Natural killer cell (primary cell): ENCODE data around the gene OSBPL10. TPM values are rescaled to one million over a fixed set of nuclear protein-coding genes. Genes with fewer than 3 reads are reported as not detected.

Experiments used
- ATAC-seq, 3 donors: fragments of 150-1000 bp in 2 of 3; fragments of 200-7000 bp in 1 of 3; cut with Tn5 transposase; 1 replicate in 1 of 3; 2 replicates in 2 of 3; pipeline ENCODE4 v1.10.0; 2021; ENCODE audit warnings: mild to moderate bottlenecking in 2 of 3, moderate library complexity in 2 of 3
- DNase-seq, 2 donors: peaks; one replicate each; pipeline versions ENCODE4 v3.0.0 to v3.0.0-alpha.2; 2013 to 2021; ENCODE audit warnings: mixed read lengths in 1 of 2
- H3K27ac ChIP-seq: one replicate; pipeline ENCODE4 v1.5.1; 2013; ENCODE audit warnings: mild to moderate bottlenecking, low read length
- H3K27me3 ChIP-seq: one replicate; pipeline ENCODE4 v1.6.1; 2013; ENCODE audit warnings: low read length; ENCODE audit not compliant: control insufficient read depth, insufficient read depth
- H3K36me3 ChIP-seq: one replicate; pipeline ENCODE4 v1.6.1; 2013; ENCODE audit warnings: low read length; ENCODE audit not compliant: control insufficient read depth, insufficient read depth
- H3K4me1 ChIP-seq: one replicate; pipeline ENCODE4 v1.6.1; 2013; ENCODE audit warnings: low read length; ENCODE audit not compliant: control insufficient read depth, insufficient read depth
- H3K4me3 ChIP-seq: one replicate; pipeline ENCODE4 v1.5.1; 2013; ENCODE audit warnings: low read length
- H3K9me3 ChIP-seq: one replicate; pipeline ENCODE4 v1.6.1; 2013; ENCODE audit warnings: low read length; ENCODE audit not compliant: control insufficient read depth, insufficient read depth
- H3K27ac Mint-ChIP-seq, 2 donors: one replicate each; pipeline ENCODE4 v1.8.0; 2022; ENCODE audit warnings: mild to moderate bottlenecking in 2 of 2, mixed read lengths in 2 of 2, moderate library complexity in 1 of 2
- H3K27me3 Mint-ChIP-seq, 2 donors: one replicate each; pipeline ENCODE4 v1.8.0; 2022; ENCODE audit warnings: low read depth in 2 of 2, mixed read lengths in 2 of 2
- H3K36me3 Mint-ChIP-seq: one replicate; pipeline ENCODE4 v1.8.0; 2022; ENCODE audit warnings: mixed read lengths
- H3K4me1 Mint-ChIP-seq, 2 donors: one replicate each; pipeline ENCODE4 v1.8.0; 2022; ENCODE audit warnings: mixed read lengths in 2 of 2
- H3K4me3 Mint-ChIP-seq: one replicate; pipeline ENCODE4 v1.8.0; 2022; ENCODE audit warnings: mild to moderate bottlenecking, moderate library complexity, mixed read lengths
- H3K9me3 Mint-ChIP-seq, 2 donors: one replicate each; pipeline ENCODE4 v1.8.0; 2022; ENCODE audit warnings: mixed read lengths in 2 of 2
- WGBS: methylation state at CpG from one replicate; pipeline ENCODE4 v1.1.7; 2013; ENCODE audit warnings: missing lambda C conversion rate; ENCODE audit not compliant: insufficient coverage; 5-methylcytosine and 5-hydroxymethylcytosine counted together
- intact Hi-C: fragments of 100-400 bp; cut with micrococcal nuclease; formaldehyde crosslinking; loops from one replicate; pipeline ENCODE4 v1.14.2; 2022
- total RNA-seq, 4 donors: library from RNA; stranded (reverse); fragments of 120-200 nt in 1 of 4; gene quantifications; one replicate each; pipeline versions ENCODE4 v1.2.3 to v1.2.4, GENCODE V29; 2013 to 2022
- TF ChIP-seq, protein P1 (sequence below): fragments of 200-600 bp; IDR thresholded peaks from one replicate; pipeline ENCODE4 v1.8.0; 2022; ENCODE audit warnings: antibody characterized with exemption

The OSBPL10 gene
- total RNA-seq, 3 donors from 2014 or later (not counting 1 experiment from before 2014, with no cell fraction given) = 1.00 to 3.6 (median 1.6) TPM

DNA sequence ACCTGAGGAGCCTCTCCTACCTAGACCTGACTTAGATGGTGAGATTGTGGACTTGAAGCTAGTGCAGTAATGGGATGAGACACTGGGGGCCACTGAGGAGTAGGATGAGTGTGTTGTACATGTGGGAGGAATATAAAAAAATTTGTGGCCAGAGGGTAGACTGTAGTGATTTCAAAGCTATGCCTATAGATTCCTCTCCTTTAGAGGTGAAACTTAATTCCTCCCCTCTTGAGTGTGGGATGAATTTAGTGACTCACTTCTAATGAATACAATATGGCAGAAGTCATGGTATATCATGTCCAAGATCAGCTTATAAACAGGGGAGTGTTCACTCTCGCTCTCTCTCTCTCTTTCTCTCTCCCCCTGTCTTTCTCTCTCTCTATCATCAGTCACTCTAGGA lies 7.2 kb upstream of the OSBPL10 start:
- Histone ChIP-seq H3K9me3 (peaks cover 3% of the 10 kb centered on the region), H3K27me3 (no peaks in the 10 kb centered on the region), H3K4me3 (no peak overlapping the region), H3K4me1 (no peaks in the 10 kb centered on the region), H3K36me3 (no peaks in the 10 kb centered on the region), H3K27ac (no peak overlapping the region)
- TF ChIP-seq, protein P1, sequence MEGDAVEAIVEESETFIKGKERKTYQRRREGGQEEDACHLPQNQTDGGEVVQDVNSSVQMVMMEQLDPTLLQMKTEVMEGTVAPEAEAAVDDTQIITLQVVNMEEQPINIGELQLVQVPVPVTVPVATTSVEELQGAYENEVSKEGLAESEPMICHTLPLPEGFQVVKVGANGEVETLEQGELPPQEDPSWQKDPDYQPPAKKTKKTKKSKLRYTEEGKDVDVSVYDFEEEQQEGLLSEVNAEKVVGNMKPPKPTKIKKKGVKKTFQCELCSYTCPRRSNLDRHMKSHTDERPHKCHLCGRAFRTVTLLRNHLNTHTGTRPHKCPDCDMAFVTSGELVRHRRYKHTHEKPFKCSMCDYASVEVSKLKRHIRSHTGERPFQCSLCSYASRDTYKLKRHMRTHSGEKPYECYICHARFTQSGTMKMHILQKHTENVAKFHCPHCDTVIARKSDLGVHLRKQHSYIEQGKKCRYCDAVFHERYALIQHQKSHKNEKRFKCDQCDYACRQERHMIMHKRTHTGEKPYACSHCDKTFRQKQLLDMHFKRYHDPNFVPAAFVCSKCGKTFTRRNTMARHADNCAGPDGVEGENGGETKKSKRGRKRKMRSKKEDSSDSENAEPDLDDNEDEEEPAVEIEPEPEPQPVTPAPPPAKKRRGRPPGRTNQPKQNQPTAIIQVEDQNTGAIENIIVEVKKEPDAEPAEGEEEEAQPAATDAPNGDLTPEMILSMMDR = no peak
- H3K36me3 Mint-ChIP-seq = no peaks in the 10 kb centered on the region
- no peak overlapping the region for H3K27ac Mint-ChIP-seq
- H3K27me3 Mint-ChIP-seq = peaks cover 5% of the 10 kb centered on the region in 2 donors
- peaks cover 0 to 2% of the 10 kb centered on the region in 2 donors for H3K9me3 Mint-ChIP-seq
- H3K4me3 Mint-ChIP-seq = no peak overlapping the region
- intact Hi-C loops = no loop called here
- ATAC-seq = no peak
- DNase-seq = no peak
- 89% methylated on average over 1 of the region's 1 CpG for WGBS
- no peaks in the 10 kb centered on the region for H3K4me1 Mint-ChIP-seq

DNA sequence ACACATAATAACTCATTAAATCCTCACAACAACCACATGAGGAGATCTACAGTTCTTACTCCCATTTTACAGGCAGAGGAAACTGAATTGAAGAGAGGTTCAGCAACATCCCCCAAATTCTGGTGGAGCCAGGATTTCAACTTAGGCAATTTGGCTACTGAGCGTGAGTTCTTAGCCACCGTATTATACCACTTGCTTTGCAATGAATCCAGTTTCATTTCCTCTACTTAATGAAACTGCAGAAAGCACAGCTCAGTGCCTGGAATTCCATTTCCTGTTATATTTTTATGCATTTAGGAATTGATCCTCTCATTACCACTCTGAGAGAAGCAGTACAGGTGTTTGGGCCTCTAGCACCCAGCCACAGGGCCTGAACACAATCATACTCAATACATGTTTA lies 4.8 kb upstream of the OSBPL10 start:
- intact Hi-C loops = no loop called here
- H3K4me1 ChIP-seq = peaks cover 8% of the 10 kb centered on the region
- no peak for DNase-seq
- no peak overlapping the region for H3K4me3 Mint-ChIP-seq
- H3K4me1 Mint-ChIP-seq = peaks cover 0 to 5% of the 10 kb centered on the region in 2 donors
- H3K9me3 ChIP-seq = no peaks in the 10 kb centered on the region
- H3K36me3 Mint-ChIP-seq = no peaks in the 10 kb centered on the region
- WGBS = 53% methylated on average over 2 of the region's 2 CpGs
- H3K9me3 Mint-ChIP-seq = no peaks in the 10 kb centered on the region
- peaks cover 21 to 25% of the 10 kb centered on the region in 2 donors for H3K27me3 Mint-ChIP-seq
- H3K4me3 ChIP-seq = no peak overlapping the region
- H3K36me3 ChIP-seq = no peaks in the 10 kb centered on the region
- ATAC-seq = no peak
- H3K27ac Mint-ChIP-seq = no peak overlapping the region
- peaks cover 13% of the 10 kb centered on the region for H3K27me3 ChIP-seq
- no peak overlapping the region for H3K27ac ChIP-seq
- TF ChIP-seq, protein P1 = no peak

DNA sequence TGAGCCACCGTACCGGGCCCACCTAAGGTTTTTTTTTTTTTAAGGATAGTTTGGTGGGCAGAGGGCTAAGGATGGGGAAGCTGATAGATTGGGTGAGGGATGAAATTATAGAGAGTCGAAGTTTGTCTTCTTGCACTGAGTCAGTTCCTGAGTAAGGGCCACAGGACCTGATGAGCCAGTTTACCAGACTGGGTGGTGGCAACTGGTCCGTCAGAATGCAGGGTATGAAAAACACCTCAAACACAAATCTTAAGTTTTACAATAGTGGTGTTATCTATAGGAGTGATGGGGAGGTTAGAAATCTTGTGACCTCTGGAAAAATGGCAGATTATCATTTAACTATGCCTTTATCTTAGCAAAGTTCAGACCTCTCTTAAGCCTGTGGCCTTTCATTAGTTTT lies 3.3 kb upstream of the OSBPL10 start:
- peaks cover 30 to 36% of the 10 kb centered on the region in 2 donors for H3K27me3 Mint-ChIP-seq
- no peaks in the 10 kb centered on the region for H3K36me3 Mint-ChIP-seq
- TF ChIP-seq, protein P1 = no peak
- Histone ChIP-seq H3K27ac (no peak overlapping the region), H3K36me3 (no peaks in the 10 kb centered on the region), H3K4me3 (no peak overlapping the region), H3K27me3 (peaks cover 19% of the 10 kb centered on the region), H3K9me3 (no peaks in the 10 kb centered on the region), H3K4me1 (peaks cover 18% of the 10 kb centered on the region)
- H3K4me3 Mint-ChIP-seq = no peak overlapping the region
- ATAC-seq (no peak), DNase-seq (no peak)
- H3K9me3 Mint-ChIP-seq = no peaks in the 10 kb centered on the region
- no peak overlapping the region for H3K27ac Mint-ChIP-seq
- H3K4me1 Mint-ChIP-seq = peaks cover 4 to 10% of the 10 kb centered on the region in 2 donors
- 95% methylated on average over 3 of the region's 4 CpGs for WGBS
- intact Hi-C loops = no loop called here

DNA sequence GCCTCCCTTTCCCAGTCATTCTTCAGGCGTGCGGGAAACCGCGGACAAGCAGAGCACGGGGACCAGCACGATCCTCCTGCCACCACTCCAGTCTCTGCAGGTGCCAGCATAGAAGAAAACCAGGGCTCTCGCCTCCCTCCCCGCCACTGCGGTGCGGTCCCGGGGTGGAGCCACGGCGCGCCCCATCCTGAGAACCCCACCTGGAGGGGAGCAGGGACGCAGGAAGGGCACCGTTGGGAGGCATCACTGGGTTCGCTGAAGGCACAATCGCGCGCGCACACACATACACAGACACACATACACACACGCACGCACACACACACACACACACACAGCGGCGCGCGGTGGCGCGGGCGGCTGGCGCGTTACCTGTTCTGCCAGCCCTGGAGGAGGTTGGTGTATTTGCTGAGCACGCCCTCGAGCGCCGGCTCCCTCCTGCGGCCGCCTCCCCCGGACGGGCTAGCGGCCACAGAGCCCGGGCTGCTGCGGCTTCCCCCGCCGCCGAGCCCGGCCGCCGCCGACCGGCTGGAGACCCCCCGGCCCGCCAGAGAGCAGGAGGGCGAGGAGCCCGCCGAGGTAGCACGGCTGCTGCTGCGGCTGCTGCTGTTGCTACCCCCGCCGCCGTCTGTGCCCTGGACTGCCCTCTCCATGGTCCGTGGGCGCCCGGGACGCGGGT lies 394 bp downstream of the OSBPL10 start:
- H3K4me3 Mint-ChIP-seq = peak overlapping the region; percentile 84
- H3K9me3 ChIP-seq = no peaks in the 10 kb centered on the region
- H3K4me1 Mint-ChIP-seq = peaks cover 4 to 10% of the 10 kb centered on the region in 2 donors
- H3K36me3 ChIP-seq = no peaks in the 10 kb centered on the region
- no peaks in the 10 kb centered on the region for H3K36me3 Mint-ChIP-seq
- peaks cover 22% of the 10 kb centered on the region for H3K27me3 ChIP-seq
- DNase-seq (peak in 1 of 2 donors; percentile 51), ATAC-seq (peak in 2 of 3 donors; percentile 52 to 66)
- peaks cover 48 to 64% of the 10 kb centered on the region in 2 donors for H3K27me3 Mint-ChIP-seq
- H3K4me3 ChIP-seq = peak overlapping the region; percentile 44
- intact Hi-C loops = no loop called here
- H3K27ac Mint-ChIP-seq = no peak overlapping the region
- no peaks in the 10 kb centered on the region for H3K9me3 Mint-ChIP-seq
- TF ChIP-seq, protein P1 = no peak
- no peak overlapping the region for H3K27ac ChIP-seq
- WGBS = under 1% methylated on average over 60 of the region's 66 CpGs
- peaks cover 18% of the 10 kb centered on the region for H3K4me1 ChIP-seq
